GM04504 (cell line): ENCODE measurements around the gene MOGAT3.

Experiments used
- DNase-seq: peaks from one replicate; pipeline ENCODE4 v3.0.0-alpha.2; 2012; ENCODE audit warnings: low read depth

MOGAT3 gene

GRCh38 chr7:101172005-101172853 is 28.6 kb downstream of the MOGAT3 start:
- no peak for DNase-seq

DNA sequence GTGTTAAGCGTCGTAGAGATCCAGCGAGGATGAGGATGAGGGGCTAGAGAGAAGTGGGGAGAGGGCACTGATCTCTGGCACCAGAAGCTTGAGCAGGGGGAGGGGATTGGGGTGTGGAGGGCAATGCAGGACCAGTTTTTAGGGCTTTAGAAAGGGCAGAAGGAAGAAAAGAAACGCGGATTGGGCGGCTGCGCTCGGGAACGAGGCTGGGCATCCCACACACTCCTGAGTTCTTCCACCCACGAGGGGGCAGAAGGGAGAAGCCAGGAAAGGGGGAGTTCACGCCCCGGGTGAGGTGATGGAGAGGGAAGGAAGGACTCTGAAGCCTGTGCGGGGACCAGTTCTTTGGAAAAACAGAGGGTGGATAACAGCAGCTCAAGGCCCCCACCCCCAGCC is 29.4 kb downstream of the MOGAT3 start:
- DNase-seq, result no peak

DNA sequence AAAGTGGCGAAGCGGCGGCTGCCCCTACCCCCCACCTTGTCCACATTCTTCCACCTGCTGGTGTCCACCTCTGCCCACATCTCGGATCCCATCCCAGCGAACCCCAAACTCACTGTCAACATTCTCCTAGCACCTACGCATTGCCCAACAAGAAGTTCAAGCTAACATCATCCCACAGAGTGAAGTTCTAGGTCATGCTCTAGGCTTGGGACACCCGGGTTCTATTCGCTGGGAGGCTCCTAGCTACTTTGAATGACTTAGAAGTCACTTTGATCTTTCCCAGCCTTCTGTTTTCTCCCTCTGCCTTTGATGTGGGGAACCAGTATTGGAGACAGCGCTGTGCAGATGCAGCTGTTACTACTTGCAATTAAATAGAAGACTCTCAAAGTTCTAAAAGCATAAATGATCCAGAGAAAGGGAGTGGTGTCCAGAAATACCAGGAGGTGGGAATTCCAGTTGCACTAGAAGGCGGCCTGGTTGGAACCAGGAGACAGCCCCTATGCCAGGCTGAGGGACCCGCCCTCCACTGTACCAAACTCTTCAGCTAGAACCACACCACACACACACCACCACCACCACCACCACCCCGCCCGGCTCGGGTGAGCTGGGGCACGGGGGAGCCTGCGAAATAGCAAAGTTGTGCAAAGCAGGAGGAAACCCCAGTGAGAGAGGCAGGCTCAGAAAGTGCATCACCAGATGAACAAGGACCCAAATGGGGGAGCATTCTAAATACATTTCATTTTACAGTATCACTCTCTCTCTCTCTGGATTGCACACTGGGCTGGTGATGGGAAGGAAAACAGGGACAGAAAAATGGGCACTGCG is 30.0 kb downstream of the MOGAT3 start:
- no peak for DNase-seq

- DNase-seq, result no peak
Measured at GRCh38 chr7:101169838-101170551, 30.8 kb downstream of the MOGAT3 start.

DNA sequence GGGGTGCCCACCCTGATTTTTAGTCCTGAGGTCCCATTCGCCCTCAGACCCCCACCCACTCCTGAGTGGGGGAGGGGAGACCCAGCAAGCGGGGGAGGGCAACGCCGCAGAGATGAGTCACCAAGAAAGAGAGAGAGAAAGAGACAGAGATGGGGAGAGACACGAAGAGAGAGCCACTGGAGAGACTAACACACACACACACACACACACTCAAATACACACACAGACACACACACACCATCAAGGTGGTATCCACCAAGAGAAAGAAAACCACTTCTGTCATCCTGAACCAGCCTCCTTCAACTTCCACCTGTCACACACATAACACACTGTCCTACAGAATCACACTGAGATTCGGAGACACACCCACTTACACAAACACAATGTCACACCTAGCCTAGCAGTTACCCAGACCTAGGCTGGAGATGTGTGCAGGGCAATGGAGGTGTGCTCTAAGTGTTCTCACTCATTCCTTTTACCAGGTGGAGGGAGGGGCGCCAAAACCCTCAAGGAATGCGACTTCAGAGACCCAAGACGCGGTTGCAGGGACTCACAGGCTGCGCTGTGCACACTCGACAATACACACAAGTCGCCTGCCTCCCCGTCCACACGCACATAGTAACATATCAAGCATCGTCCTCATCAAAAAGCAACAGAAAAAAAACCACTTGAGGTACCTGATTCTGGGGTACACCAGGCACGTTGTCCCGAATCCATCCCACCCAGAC is 31.6 kb downstream of the MOGAT3 start:
- DNase-seq, result no peak

DNA sequence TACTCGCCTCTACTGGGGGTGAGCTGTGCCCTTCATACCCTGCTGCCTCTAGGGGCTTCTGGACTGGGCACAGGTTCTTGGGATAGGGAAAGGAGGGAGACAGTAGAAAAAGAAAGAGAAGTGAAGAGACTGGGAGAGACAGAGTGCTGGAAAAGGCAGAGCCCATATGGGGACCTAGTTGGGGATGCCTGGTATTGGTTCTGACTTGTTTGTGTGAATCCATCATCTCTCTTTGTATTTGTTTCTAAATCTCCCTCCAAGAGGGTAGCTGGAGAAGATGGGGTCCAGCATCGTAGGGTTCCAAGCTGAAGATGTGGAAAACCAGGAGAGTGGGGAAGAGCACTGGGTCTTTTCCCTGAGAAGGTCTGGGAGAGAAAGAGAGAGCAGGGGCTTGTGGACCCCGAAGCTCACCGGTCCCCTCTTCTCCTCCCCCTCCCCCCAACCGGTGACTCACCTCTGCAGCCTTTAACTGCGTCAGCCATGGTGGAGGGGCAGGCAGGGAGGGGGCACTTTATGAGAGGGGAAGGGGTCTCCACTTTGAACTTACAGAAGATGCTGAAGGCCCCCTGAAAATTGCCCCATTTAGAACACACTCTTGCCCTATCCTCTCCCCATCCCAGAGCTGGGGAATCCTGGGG is 32.3 kb downstream of the MOGAT3 start:
- no peak for DNase-seq

GRCh38 chr7:101167645-101168411 is 33.0 kb downstream of the MOGAT3 start:
- DNase-seq, result no peak

DNA sequence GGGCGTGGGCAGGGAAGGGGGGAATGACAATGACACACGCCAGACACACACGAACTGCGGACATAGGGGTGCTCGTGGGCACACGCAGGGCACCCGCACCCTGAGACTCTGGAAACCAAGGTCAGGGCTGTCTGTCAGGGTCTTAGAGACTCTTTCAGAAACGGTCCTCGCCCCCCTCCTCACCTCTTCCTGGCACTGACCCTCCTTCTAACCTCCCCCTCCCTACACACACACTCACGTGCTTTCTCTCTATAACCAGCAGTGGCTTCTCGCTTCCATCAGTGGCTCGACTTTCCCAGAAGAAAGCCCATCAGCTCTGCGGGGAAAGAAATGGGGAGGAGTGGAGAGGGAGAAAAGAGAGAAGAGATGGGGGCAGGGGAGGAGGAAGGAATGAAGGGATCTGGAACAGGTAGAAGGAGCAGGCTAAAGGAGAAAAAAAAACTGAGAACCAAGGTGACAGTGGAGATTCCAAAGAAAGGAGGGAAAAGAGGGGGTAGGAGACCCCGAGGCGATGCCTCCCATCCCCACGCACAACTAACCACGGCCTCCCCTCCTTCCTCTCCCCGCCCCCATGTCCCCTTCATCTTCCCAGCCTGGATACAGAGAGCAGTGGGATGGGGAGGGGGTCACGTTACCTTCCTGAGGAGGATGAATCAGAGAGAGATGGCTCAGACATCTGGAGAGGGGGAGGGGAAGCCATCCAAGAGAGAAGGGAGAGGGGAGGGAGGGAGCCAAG is 33.8 kb downstream of the MOGAT3 start:
- no peak for DNase-seq

- no peak for DNase-seq
Measured at GRCh38 chr7:101166648-101166908, 34.3 kb downstream of the MOGAT3 start.

DNA sequence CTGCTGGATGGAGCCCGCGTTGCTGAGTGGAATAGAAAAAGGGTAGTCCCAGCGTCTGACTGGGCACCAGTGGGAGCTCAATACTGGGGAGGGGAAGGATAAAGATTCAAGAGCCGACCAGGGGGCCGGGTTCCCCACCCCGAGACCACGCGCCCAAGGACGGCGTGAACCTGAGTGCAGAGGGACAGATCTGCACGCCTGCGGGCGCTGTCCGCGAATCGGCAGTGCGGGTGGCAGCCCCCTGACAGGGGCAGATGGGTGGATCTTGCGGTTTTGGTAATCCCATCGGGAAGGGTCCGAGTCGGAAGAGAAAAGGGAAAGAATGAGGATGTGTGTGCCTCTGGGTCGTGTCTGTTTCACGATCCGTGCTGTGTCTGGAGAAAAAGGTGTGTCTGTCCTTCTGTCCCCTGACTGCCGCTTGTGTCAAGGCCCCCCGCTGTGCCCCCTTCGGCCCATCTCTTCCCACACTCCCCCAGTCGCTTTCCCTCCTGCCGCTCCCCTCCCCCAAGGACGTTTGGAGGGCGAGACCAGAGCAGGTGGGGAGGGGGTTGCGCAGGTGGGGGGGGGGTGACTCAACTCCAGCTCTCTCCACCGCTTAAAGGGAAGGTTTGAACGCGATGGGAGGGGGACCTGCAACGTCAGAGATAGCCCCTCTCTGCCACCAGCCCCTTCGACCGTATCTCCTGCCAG is 34.7 kb downstream of the MOGAT3 start:
- DNase-seq, result no peak

DNA sequence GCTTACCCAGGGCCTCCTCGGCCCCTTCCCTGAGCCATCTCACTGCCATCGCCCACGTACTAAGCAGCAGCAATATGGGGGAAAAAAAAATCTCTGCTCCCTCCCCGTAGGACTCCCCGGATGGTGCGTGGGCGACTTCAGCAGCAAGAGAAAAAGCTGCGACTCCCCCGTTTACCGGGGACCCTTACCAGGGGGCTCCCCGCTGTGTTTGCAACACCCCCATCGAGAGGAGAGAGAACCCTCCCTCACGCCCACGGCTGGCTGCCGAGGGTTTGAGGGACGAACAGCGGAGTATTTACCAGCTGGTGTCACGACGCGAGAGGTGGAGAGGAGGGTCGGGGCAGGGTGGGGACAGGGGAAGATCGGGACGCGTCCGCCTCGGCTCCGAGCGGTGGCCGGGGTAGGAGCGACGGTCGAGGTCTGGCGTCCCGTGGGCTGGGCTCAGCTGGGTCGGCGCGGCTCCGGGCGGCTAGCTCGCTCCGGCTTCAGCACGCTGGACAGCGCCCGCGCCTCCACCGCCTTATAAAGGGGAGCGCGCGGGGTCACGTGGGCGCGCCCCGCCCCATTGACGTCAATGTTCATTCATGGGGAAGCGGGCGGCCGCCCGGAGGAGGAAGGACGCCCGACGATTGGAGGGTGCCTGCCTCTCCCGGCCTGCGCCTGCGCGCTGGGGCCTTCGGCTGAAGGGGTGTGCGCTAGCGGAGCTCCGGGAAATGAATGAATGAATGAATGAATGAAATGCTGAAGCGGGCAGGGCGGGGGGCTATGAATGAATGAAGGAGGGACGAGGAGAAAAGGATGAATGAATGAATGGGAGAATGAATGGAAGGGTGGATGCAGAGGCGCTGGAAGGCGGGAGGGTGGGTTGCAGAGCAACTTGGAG is 35.5 kb downstream of the MOGAT3 start, which contains the start of gene VGF:
Gene VGF, minus strand, starts transcription at position 495 of the 883 bp plus-strand sequence. CDS start 726 bp downstream, outside the sequence.
- peak; percentile 88 for DNase-seq

DNA sequence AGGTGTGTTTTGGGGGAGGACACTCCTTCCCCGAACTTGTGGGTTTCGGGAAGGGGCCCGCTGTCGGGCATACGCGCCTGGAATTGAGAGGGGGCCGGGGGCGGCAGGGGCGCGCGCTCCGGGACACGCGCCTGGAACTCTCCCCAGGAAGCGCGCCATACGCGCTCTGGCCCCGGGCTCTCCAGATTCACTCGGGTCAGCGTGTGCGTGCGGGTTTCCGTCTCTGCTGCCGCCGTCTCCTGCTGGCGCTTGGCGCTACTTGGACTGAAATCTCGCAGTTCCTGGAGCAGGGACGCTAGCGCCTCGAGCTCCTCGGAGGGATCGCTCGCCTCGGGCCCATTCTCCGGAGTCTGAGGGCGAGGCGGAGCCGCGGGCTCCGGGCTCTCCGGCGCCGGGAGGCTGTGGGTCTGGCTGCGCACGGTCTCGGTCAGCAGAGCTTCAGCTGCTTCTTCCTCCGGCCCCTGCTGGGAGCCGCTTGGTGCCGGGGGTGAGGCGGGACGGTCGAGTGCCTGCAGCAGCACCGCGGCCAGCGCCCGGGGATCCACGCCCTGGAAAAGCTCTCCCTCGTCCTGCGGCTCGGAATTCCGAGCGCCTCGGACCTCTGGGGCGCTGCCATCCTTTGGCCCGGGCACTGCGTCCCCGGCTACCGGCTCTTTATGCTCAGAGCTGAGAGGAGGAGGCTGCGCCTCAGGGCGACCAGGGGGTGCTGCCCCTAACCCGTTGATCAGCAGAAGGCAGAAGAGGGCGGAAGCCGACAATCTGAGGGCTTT is 36.6 kb downstream of the MOGAT3 start:
- no peak for DNase-seq

GRCh38 chr7:101163279-101164070 is 37.4 kb downstream of the MOGAT3 start:
- DNase-seq, result no peak

DNA sequence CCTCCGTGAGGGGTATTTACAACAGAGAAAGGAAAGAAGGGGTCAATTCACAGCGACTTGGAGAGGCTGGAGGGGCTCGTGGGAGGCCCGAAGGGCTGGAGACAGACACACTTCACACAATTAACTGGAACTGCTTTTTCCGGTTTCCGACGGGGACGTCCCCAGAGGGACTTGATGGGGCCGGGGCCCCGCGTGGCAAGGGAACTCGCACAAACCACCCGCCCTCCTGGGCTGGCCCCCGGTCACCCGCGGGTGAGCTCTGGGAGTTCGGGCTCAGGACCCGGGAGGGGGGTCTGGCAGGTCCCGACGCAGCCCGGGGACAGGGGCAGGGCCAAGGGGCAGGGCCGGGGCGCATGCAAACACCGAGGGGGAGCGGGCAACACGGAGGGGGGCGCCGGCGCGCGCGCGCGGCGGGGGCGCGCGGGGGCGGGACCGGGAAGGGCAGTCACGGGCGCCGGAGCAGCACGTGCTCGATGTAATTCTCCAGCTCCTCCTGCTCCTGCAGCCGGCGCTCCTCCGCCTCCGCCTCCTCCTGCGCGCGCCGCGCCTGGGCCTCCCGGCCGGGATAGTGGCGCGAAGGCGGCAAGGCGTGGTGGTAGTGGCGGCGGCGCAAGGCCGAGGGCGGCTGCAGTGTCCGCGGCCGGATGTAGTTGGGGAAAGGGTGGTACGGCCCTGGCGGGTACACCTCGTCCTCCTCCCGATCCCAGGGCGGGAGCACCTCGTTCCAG is 38.1 kb downstream of the MOGAT3 start:
- DNase-seq, result no peak

DNA sequence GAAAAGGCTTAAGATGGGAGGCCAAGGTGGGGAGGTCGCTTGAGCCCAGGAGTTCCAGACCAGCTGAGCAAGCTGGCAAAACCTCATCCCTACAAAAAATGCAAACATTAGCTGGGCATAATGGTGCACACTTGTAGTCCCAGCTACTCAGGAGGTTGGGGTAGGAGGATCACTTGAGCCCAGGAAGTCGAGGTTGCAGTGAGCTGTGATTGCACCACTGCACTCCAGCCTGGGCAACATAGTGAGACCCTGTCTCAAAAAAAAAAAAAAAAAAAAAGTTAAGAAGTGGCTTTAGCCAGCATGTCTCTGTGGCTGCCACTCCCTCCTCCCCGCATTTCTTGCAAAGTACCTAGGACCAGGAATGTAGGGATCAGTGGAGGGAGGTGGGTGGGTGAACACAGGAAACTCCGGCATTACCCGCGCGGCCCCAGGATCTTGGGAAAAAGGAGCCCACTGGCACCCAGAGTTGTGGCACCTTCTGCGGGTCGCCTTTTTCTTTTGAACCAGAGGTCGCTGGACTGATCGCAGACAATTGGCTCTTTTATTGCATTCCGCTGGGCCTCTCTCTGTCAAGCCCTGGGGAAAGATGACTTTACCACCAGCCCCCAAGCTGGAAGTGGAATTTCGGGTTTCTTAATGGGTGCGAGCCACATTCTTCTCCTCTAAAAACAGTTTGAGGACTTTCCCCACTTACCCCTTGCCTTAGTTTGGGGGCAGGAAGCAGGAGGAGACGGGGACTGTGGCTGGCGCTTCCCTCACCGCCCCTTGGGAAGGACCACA is 39.0 kb downstream of the MOGAT3 start:
- no peak for DNase-seq
